Measurements from ENCODE around the gene DNASE1L3. TPM values are rescaled to one million over a fixed set of nuclear protein-coding genes. Genes with fewer than 3 reads are reported as not detected.

The DNASE1L3 gene
- total and polyA plus RNA-seq, 2 of the 13 experiments (the other 11 are each of a cell fraction or from before 2014, with no cell fraction given), result 0.86 to 1.7 TPM

GRCh38 chr3:58180940-58181587, 29.7 kb downstream of the DNASE1L3 start (continued):
- TF ChIP-seq ZNF180 (CRISPR knock-in tag; IDR thresholded peaks at IDR 0.05; ENCODE audit: borderline replicate concordance, low read depth) (no peak), ZBTB10 (CRISPR knock-in tag; IDR thresholded peaks at IDR 0.05; ENCODE audit: borderline replicate concordance) (no peak), FOXO4 (CRISPR knock-in tag; conservative IDR thresholded peaks at IDR 0.05) (no peak), MAFG (CRISPR knock-in tag; IDR thresholded peaks at IDR 0.05) (no peak), RAD51 (IDR thresholded peaks at IDR 0.05; ENCODE audit: borderline replicate concordance) (no peak), ZNF318 (CRISPR knock-in tag; IDR thresholded peaks at IDR 0.05) (no peak), ZNF207 (IDR thresholded peaks at IDR 0.05; ENCODE audit: borderline replicate concordance) (no peak), ZNF775 (CRISPR knock-in tag; IDR thresholded peaks at IDR 0.05; ENCODE audit: borderline replicate concordance) (no peak), CEBPZ (IDR thresholded peaks at IDR 0.05; ENCODE audit: low read length) (no peak), ZNF296 (CRISPR knock-in tag; conservative IDR thresholded peaks at IDR 0.05) (no peak), FOXA1 (IDR thresholded peaks at IDR 0.05) (peak; percentile 47), FOXA1 (CRISPR knock-in tag; IDR thresholded peaks at IDR 0.05) (peak; percentile 76), GABPB1 (CRISPR knock-in tag; IDR thresholded peaks at IDR 0.05) (no peak), DR1 (CRISPR knock-in tag; IDR thresholded peaks at IDR 0.05) (no peak)
